SK-N-SH (cell line): ENCODE measurements around the gene SMOC1. TPM values are rescaled to one million over a fixed set of nuclear protein-coding genes. Genes with fewer than 3 reads are reported as not detected.

Experiments used
- CTCF ChIA-PET: fragments of 300-600, 350-600 bp; formaldehyde crosslinking; extraction: SDS; loops from one replicate; lab custom pipeline; 2021; lab: Yijun Ruan, JAX
- POLR2A ChIA-PET: fragments of 350-600 bp; sonication (Branson Sonifier 250); formaldehyde crosslinking; extraction: SDS; loops from one replicate; lab custom pipeline; 2020; ENCODE audit warnings: antibody characterized with exemption, inconsistent platforms; lab: Yijun Ruan, JAX
- DNase-seq: peaks from one replicate; pipeline ENCODE4 v3.0.0; 2012
- H2AFZ ChIP-seq: fragments of 200-600 bp; sonication (generic); 2 replicates; pipeline ENCODE4 v1.8.1; 2016; ENCODE audit warnings: antibody characterized with exemption, mild to moderate bottlenecking, low read depth
- H3F3A ChIP-seq: fragments of 200-600 bp; sonication (generic); replicated peaks from 2 replicates; pipeline ENCODE3; 2016; ENCODE audit warnings: antibody characterized with exemption, mild to moderate bottlenecking; ENCODE audit not compliant: insufficient read depth
- H3K27ac ChIP-seq, 2 experiments: fragments of 200-500 bp in 1 of 2; fragments of 200-600 bp in 1 of 2; sonication (Bioruptor generic) in 1 of 2; sonication (generic), shearing (Covaris generic) in 1 of 2; 2 replicates each; pipeline versions ENCODE4 v1.5.1 to v1.6.1; 2014 to 2016; ENCODE audit warnings: low read depth in 2 of 2, inconsistent platforms in 1 of 2, low read length in 1 of 2, mild to moderate bottlenecking in 1 of 2, mixed read lengths in 1 of 2
- H3K27me3 ChIP-seq: fragments of 200-600 bp; sonication (generic), shearing (Covaris generic); 2 replicates; pipeline ENCODE4 v1.6.1; 2016; ENCODE audit warnings: mixed run types; ENCODE audit not compliant: insufficient read depth
- H3K36me3 ChIP-seq, 2 experiments: fragments of 200-500 bp in 1 of 2; fragments of 200-600 bp in 1 of 2; sonication (Bioruptor generic) in 1 of 2; sonication (generic) in 1 of 2; replicated peaks in 1 of 2; 2 replicates each; pipeline versions ENCODE3 to v1.5.1; 2014 to 2016; ENCODE audit warnings: low read length in 1 of 2, mild to moderate bottlenecking in 1 of 2; ENCODE audit not compliant: insufficient read depth in 2 of 2, control insufficient read depth in 1 of 2
- H3K4me1 ChIP-seq, 2 experiments: fragments of 200-500 bp in 1 of 2; fragments of 200-600 bp in 1 of 2; sonication (Bioruptor generic) in 1 of 2; sonication (generic), shearing (Covaris generic) in 1 of 2; 2 replicates each; pipeline versions ENCODE4 v1.5.1 to v1.6.1; 2014 to 2016; ENCODE audit warnings: low read depth in 1 of 2, low read length in 1 of 2, mixed run types in 1 of 2; ENCODE audit not compliant: insufficient read depth in 2 of 2, control insufficient read depth in 1 of 2
- H3K4me2 ChIP-seq: fragments of 200-600 bp; sonication (generic), shearing (Covaris generic); 2 replicates; pipeline ENCODE4 v1.6.1; 2017; ENCODE audit warnings: mixed run types
- H3K4me3 ChIP-seq, 2 experiments: fragments of 200-500 bp in 1 of 2; fragments of 200-600 bp in 1 of 2; sonication (Bioruptor generic) in 1 of 2; sonication (generic), shearing (Covaris generic) in 1 of 2; 2 replicates each; pipeline versions ENCODE4 v1.5.1 to v1.8.1; 2014 to 2016; ENCODE audit warnings: low read depth in 2 of 2, inconsistent platforms in 1 of 2, low read length in 1 of 2, mild to moderate bottlenecking in 1 of 2, mixed read lengths in 1 of 2, moderate library complexity in 1 of 2
- H3K79me2 ChIP-seq: fragments of 200-600 bp; sonication (generic); 2 replicates; pipeline ENCODE4 v1.8.1; 2017; ENCODE audit warnings: mild to moderate bottlenecking; ENCODE audit not compliant: insufficient read depth
- H3K9ac ChIP-seq: fragments of 200-600 bp; sonication (generic); 2 replicates; pipeline ENCODE4 v1.6.1; 2017; ENCODE audit warnings: mixed run types
- H3K9me2 ChIP-seq: fragments of 200-600 bp; sonication (generic); 2 replicates; pipeline ENCODE4 v1.6.1; 2017; ENCODE audit warnings: mixed run types
- H3K9me3 ChIP-seq: fragments of 200-600 bp; sonication (generic); 2 replicates; pipeline ENCODE4 v1.6.1; 2017; ENCODE audit warnings: mixed run types, mild to moderate bottlenecking, moderate library complexity
- H4K20me1 ChIP-seq: fragments of 200-600 bp; sonication (generic); 2 replicates; pipeline ENCODE4 v1.6.1; 2017; ENCODE audit warnings: mild to moderate bottlenecking, mixed run types; ENCODE audit not compliant: insufficient read depth
- CTCF ChIP-seq: fragments of 200-600 bp; sonication (generic); IDR thresholded peaks from 2 replicates; pipeline ENCODE4 v1.6.1; 2017; ENCODE audit warnings: antibody characterized with exemption, mild to moderate bottlenecking, moderate library complexity
- EP300 ChIP-seq, 2 experiments: IDR thresholded peaks; 2 replicates each; pipeline versions ENCODE4 v1.4.0 to v1.6.1; 2012; ENCODE audit warnings: borderline replicate concordance in 1 of 2, low read depth in 1 of 2, low read length in 1 of 2
- FOXM1 ChIP-seq: IDR thresholded peaks from 2 replicates; pipeline ENCODE4 v1.4.0; 2012; ENCODE audit warnings: low read depth, mild to moderate bottlenecking
- MAX ChIP-seq: IDR thresholded peaks from 2 replicates; pipeline ENCODE4 v1.4.0; 2012; ENCODE audit warnings: low read depth
- RAD21 ChIP-seq: IDR thresholded peaks from 2 replicates; pipeline ENCODE4 v1.6.1; 2012; ENCODE audit warnings: mild to moderate bottlenecking, low read length
- REST ChIP-seq: IDR thresholded peaks from 2 replicates; pipeline ENCODE4 v1.6.1; 2012; ENCODE audit warnings: mild to moderate bottlenecking, low read depth, low read length, moderate library complexity
- SMC3 ChIP-seq: IDR thresholded peaks from 2 replicates; pipeline ENCODE4 v1.6.1; 2012; ENCODE audit warnings: low read depth, low read length, improper control_type of control experiment
- TAF1 ChIP-seq: IDR thresholded peaks from 2 replicates; pipeline ENCODE4 v1.6.1; 2012; ENCODE audit warnings: low read depth, mild to moderate bottlenecking, low read length, moderate library complexity, borderline replicate concordance
- WGBS: methylation state at CpG from one replicate; pipeline ENCODE4 v1.1.6; 2017; ENCODE audit warnings: low lambda C conversion rate; 5-methylcytosine and 5-hydroxymethylcytosine counted together
- polyA plus RNA-seq, 3 experiments: library from polyadenylated mRNA; depleted of rRNA; stranded (reverse); fragments of >200 nt; gene quantifications; 2 replicates each; pipeline ENCODE4 v1.2.3, GENCODE V29; 2012

SMOC1 gene
- polyA plus RNA-seq, 1 of the 3 experiments (the other 2 are of a cell fraction): not detected

- 52% methylated on average over 6 of the region's 6 CpGs for whole genome bisulfite sequencing
- Histone ChIP-seq H3K9ac (no peak overlapping the region), H3K79me2 (no peaks in the 10 kb centered on the region), H3K4me1 (peaks cover 0 to 14% of the 10 kb centered on the region in 2 experiments; a peak in 1 of 4 replicates), H2AFZ (no peak overlapping the region), H3K36me3 (no peaks in the 10 kb centered on the region), H3K4me2 (no peak overlapping the region), H3K27me3 (no peaks in the 10 kb centered on the region), H3F3A (no peaks in the 10 kb centered on the region), H4K20me1 (no peaks in the 10 kb centered on the region), H3K9me2 (no peaks in the 10 kb centered on the region), H3K9me3 (no peaks in the 10 kb centered on the region), H3K4me3 (no peak overlapping the region), H3K27ac (no peak overlapping the region; a peak in 1 of 4 replicates)
- TF ChIP-seq MAX: no peak
- DNase-seq: no peak
- ChIA-PET CTCF (interaction anchor here (0.8 to 4.3 kb wide), 5 partner anchors 9 to 180 kb away, joined by 3 to 37 read pairs (median 10); partner anchors contain the start of gene SMOC1), POLR2A (no interaction called here)
Observed at GRCh38 chr14:70011098-70011497, 131.9 kb downstream of the SMOC1 start.

- no peaks in the 10 kb centered on the region for H3K9me2 ChIP-seq
- H3K4me2 ChIP-seq: no peak overlapping the region
- H3K9me3 ChIP-seq: no peaks in the 10 kb centered on the region
- H3K27me3 ChIP-seq: no peaks in the 10 kb centered on the region
- H4K20me1 ChIP-seq: no peaks in the 10 kb centered on the region
- no peak for DNase-seq
- ChIA-PET POLR2A (no interaction called here), CTCF (interaction anchor here (0.7 to 5.8 kb wide), 7 partner anchors 9 to 199 kb away, joined by 3 to 38 read pairs (median 10); partner anchors contain the start of gene SMOC1)
- H3F3A ChIP-seq: no peaks in the 10 kb centered on the region
- H3K27ac ChIP-seq: no peak overlapping the region; a peak in 1 of 4 replicates
- H3K4me3 ChIP-seq: no peak overlapping the region
- no peaks in the 10 kb centered on the region for H3K36me3 ChIP-seq
- H3K79me2 ChIP-seq: no peaks in the 10 kb centered on the region
- no peak overlapping the region for H3K9ac ChIP-seq
- peaks cover 0 to 14% of the 10 kb centered on the region in 2 experiments; a peak in 1 of 4 replicates for H3K4me1 ChIP-seq
- H2AFZ ChIP-seq: no peak overlapping the region
- TF ChIP-seq TAF1 (no peak), EP300 (IDR thresholded peaks at IDR 0.05; ENCODE audit: borderline replicate concordance in 1 of 2, low read depth in 1 of 2, low read length in 1 of 2) (no peak), FOXM1 (no peak), CTCF (no peak)
- 43% methylated on average over 7 of the region's 7 CpGs for WGBS
Observed at GRCh38 chr14:70011708-70012107, 132.5 kb downstream of the SMOC1 start.

GRCh38 chr14:70013271-70013873, 134.2 kb downstream of the SMOC1 start:
- Histone ChIP-seq H4K20me1 (no peaks in the 10 kb centered on the region), H3K4me1 (peaks cover 0 to 14% of the 10 kb centered on the region in 2 experiments; a peak in 1 of 4 replicates), H3K27ac (no peak overlapping the region), H3K9ac (no peak overlapping the region), H3K27me3 (no peaks in the 10 kb centered on the region; the same call in 1 of the 2 replicates), H3K79me2 (no peaks in the 10 kb centered on the region), H3K4me2 (no peak overlapping the region), H3K4me3 (no peak overlapping the region; a peak in 1 of 4 replicates), H3K9me3 (no peaks in the 10 kb centered on the region), H3K36me3 (no peaks in the 10 kb centered on the region), H3K9me2 (no peaks in the 10 kb centered on the region), H3F3A (no peaks in the 10 kb centered on the region), H2AFZ (no peak overlapping the region)
- 51% methylated on average over 2 of the region's 2 CpGs for WGBS
- ChIA-PET POLR2A (no interaction called here), CTCF (interaction anchor here (0.8 to 6.3 kb wide), 18 partner anchors 11 to 210 kb away, joined by 3 to 45 read pairs (median 5); partner anchors contain the start of gene SMOC1)
- DNase-seq: peak; percentile 52
- peak; percentile 53 for TF ChIP-seq CTCF
- no peak for TF ChIP-seq FOXM1
- TF ChIP-seq RAD21: peak; percentile 50
- TF ChIP-seq REST: no peak
- TF ChIP-seq SMC3: peak; percentile 19; the same call in 1 of the 2 replicates
